Thyroid gland (tissue), 4 donors: ENCODE measurements around the gene PCP2.

Experiments used
- CTCF ChIP-seq, 6 experiments: fragments of 200-600 bp in 3 of 6; fragments of 450-650 bp in 3 of 6; sonication (generic) in 3 of 6; IDR thresholded peaks; one replicate each; pipeline ENCODE4 v1.5.1; 2016 to 2019; ENCODE audit warnings: antibody characterized with exemption in 6 of 6, mild to moderate bottlenecking in 2 of 6, inconsistent platforms in 1 of 6, moderate library complexity in 1 of 6
- POLR2A ChIP-seq, 2 donors: fragments of 450-650 bp; IDR thresholded peaks; one replicate each; pipeline ENCODE4 v1.6.1; 2017; ENCODE audit warnings: antibody characterized with exemption in 2 of 2, mild to moderate bottlenecking in 2 of 2, moderate library complexity in 1 of 2

GRCh38 chr19:7661744-7662538 is 28.4 kb upstream of the PCP2 start:
- no peak for TF ChIP-seq CTCF (IDR thresholded peaks at IDR 0.05)
- TF ChIP-seq POLR2A (IDR thresholded peaks at IDR 0.05) = no peak
